Measurements from ENCODE around the gene SEMA5A. TPM values are rescaled to one million over a fixed set of nuclear protein-coding genes. Genes with fewer than 3 reads are reported as not detected.

The SEMA5A gene
- polyA plus RNA-seq (2013, experiment 1 of 2) = 4.1 TPM
- polyA plus RNA-seq (2013, experiment 2 of 2) = 4.3 TPM

GRCh38 chr5:9545992-9546851 lies at the start of gene SEMA5A:
SEMA5A (minus strand) TSS chr5:9546075; CDS start chr5:9379946, 166,129 bp downstream.
- WGBS (ENCODE audit: extremely low coverage, insufficient coverage, low lambda C conversion rate) = no CpG with 5 or more reads among the region's 84 CpGs
- no peaks in the 10 kb centered on the region for H3K4me1 ChIP-seq (ENCODE audit: control insufficient read depth, low read depth, low read length)
- peaks cover 3% of the 10 kb centered on the region for H3K36me3 ChIP-seq (ENCODE audit: control insufficient read depth, insufficient read depth, low read length)
- peaks cover 36% of the 10 kb centered on the region for H3K79me2 ChIP-seq (ENCODE audit: control insufficient read depth, insufficient read depth, low read length)
- H2BK120ac ChIP-seq (ENCODE audit: low read depth, low read length) = no peak within 1 kb of the TSS
- H2BK15ac ChIP-seq (replicated peaks; ENCODE audit: low read depth) = no peak within 1 kb of the TSS
- H3K4ac ChIP-seq (ENCODE audit: low read depth, low read length) = peak within 1 kb of the TSS; percentile 65
- peak within 1 kb of the TSS; percentile 89 for H3K9ac ChIP-seq (ENCODE audit: low read length)
- H2AK5ac ChIP-seq (ENCODE audit: low read length) = no peak within 1 kb of the TSS
- peak within 1 kb of the TSS; percentile 35 for H2BK5ac ChIP-seq (ENCODE audit: low read length)
- peak within 1 kb of the TSS; percentile 84 for H3K4me3 ChIP-seq (ENCODE audit: low read length)
- H3K27me3 ChIP-seq (ENCODE audit: insufficient read depth, low read length, poor library complexity) = no peaks in the 10 kb centered on the region
- peak within 1 kb of the TSS; percentile 93 for H3K56ac ChIP-seq (ENCODE audit: low read length)
- peak within 1 kb of the TSS; percentile 74 for H3K23ac ChIP-seq (ENCODE audit: low read length)
- peak within 1 kb of the TSS; percentile 78 for H4K8ac ChIP-seq (ENCODE audit: low read depth, low read length)
- H3K79me1 ChIP-seq (ENCODE audit: low read length) = peaks cover 5% of the 10 kb centered on the region
- H4K5ac ChIP-seq (ENCODE audit: low read length) = no peak within 1 kb of the TSS
- peak within 1 kb of the TSS; percentile 75 for H3K4me2 ChIP-seq (ENCODE audit: low read length)
- H3K18ac ChIP-seq (ENCODE audit: low read length) = peak within 1 kb of the TSS; percentile 91
- DNase-seq = peak; percentile 80
- peak within 1 kb of the TSS; percentile 58 for H3K27ac ChIP-seq (ENCODE audit: low read depth, low read length)

GRCh38 chr5:9594913-9595312 lies 49.0 kb upstream of the SEMA5A start:
- Histone ChIP-seq H3K4me2 (ENCODE audit: low read length) (no peak overlapping the region), H3K9ac (ENCODE audit: low read length) (no peak overlapping the region), H4K5ac (ENCODE audit: low read length) (no peak overlapping the region), H4K8ac (ENCODE audit: low read depth, low read length) (no peak overlapping the region), H3K4ac (ENCODE audit: low read depth, low read length) (no peak overlapping the region), H3K4me3 (ENCODE audit: low read length) (no peak overlapping the region), H3K23ac (ENCODE audit: low read length) (no peak overlapping the region), H2BK15ac (replicated peaks; ENCODE audit: low read depth) (no peak overlapping the region), H3K79me1 (ENCODE audit: low read length) (no peaks in the 10 kb centered on the region), H3K18ac (ENCODE audit: low read length) (no peak overlapping the region), H3K27me3 (ENCODE audit: insufficient read depth, low read length, poor library complexity) (no peaks in the 10 kb centered on the region), H3K4me1 (ENCODE audit: control insufficient read depth, low read depth, low read length) (peaks cover 10% of the 10 kb centered on the region), H3K27ac (ENCODE audit: low read depth, low read length) (no peak overlapping the region), H2BK5ac (ENCODE audit: low read length) (no peak overlapping the region), H3K56ac (ENCODE audit: low read length) (no peak overlapping the region), H3K36me3 (ENCODE audit: control insufficient read depth, insufficient read depth, low read length) (no peaks in the 10 kb centered on the region), H2BK120ac (ENCODE audit: low read depth, low read length) (no peak overlapping the region), H2AK5ac (ENCODE audit: low read length) (no peak overlapping the region), H3K79me2 (ENCODE audit: control insufficient read depth, insufficient read depth, low read length) (no peaks in the 10 kb centered on the region)
- DNase-seq = no peak

- no peak overlapping the region for H3K18ac ChIP-seq (ENCODE audit: low read length)
- H4K8ac ChIP-seq (ENCODE audit: low read depth, low read length) = no peak overlapping the region
- no peaks in the 10 kb centered on the region for H3K79me2 ChIP-seq (ENCODE audit: control insufficient read depth, insufficient read depth, low read length)
- H3K56ac ChIP-seq (ENCODE audit: low read length) = no peak overlapping the region
- no peaks in the 10 kb centered on the region for H3K4me1 ChIP-seq (ENCODE audit: control insufficient read depth, low read depth, low read length)
- H3K27me3 ChIP-seq (ENCODE audit: insufficient read depth, low read length, poor library complexity) = no peaks in the 10 kb centered on the region
- no peak overlapping the region for H3K23ac ChIP-seq (ENCODE audit: low read length)
- no peak overlapping the region for H3K27ac ChIP-seq (ENCODE audit: low read depth, low read length)
- no peak overlapping the region for H4K5ac ChIP-seq (ENCODE audit: low read length)
- H3K4me3 ChIP-seq (ENCODE audit: low read length) = no peak overlapping the region
- no peak overlapping the region for H3K4me2 ChIP-seq (ENCODE audit: low read length)
- H3K79me1 ChIP-seq (ENCODE audit: low read length) = no peaks in the 10 kb centered on the region
- H3K36me3 ChIP-seq (ENCODE audit: control insufficient read depth, insufficient read depth, low read length) = no peaks in the 10 kb centered on the region
- no peak overlapping the region for H2AK5ac ChIP-seq (ENCODE audit: low read length)
- no peak overlapping the region for H2BK5ac ChIP-seq (ENCODE audit: low read length)
- no peak overlapping the region for H2BK15ac ChIP-seq (replicated peaks; ENCODE audit: low read depth)
- H3K4ac ChIP-seq (ENCODE audit: low read depth, low read length) = no peak overlapping the region
- no peak overlapping the region for H2BK120ac ChIP-seq (ENCODE audit: low read depth, low read length)
- DNase-seq = no peak
- no peak overlapping the region for H3K9ac ChIP-seq (ENCODE audit: low read length)
- no CpG with 5 or more reads among the region's 7 CpGs for WGBS (ENCODE audit: extremely low coverage, insufficient coverage, low lambda C conversion rate)
These were observed 43.4 kb upstream of the SEMA5A start for GRCh38 chr5:9589049-9589835.

GRCh38 chr5:9588254-9588653 lies 42.4 kb upstream of the SEMA5A start:
- no peak overlapping the region for H2BK5ac ChIP-seq (ENCODE audit: low read length)
- H3K79me1 ChIP-seq (ENCODE audit: low read length) = no peaks in the 10 kb centered on the region
- no peak overlapping the region for H3K4me3 ChIP-seq (ENCODE audit: low read length)
- H3K27me3 ChIP-seq (ENCODE audit: insufficient read depth, low read length, poor library complexity) = no peaks in the 10 kb centered on the region
- no peak overlapping the region for H2AK5ac ChIP-seq (ENCODE audit: low read length)
- no peak overlapping the region for H4K8ac ChIP-seq (ENCODE audit: low read depth, low read length)
- no peaks in the 10 kb centered on the region for H3K79me2 ChIP-seq (ENCODE audit: control insufficient read depth, insufficient read depth, low read length)
- no peak overlapping the region for H3K23ac ChIP-seq (ENCODE audit: low read length)
- H2BK15ac ChIP-seq (replicated peaks; ENCODE audit: low read depth) = no peak overlapping the region
- WGBS (ENCODE audit: extremely low coverage, insufficient coverage, low lambda C conversion rate) = no CpG with 5 or more reads among the region's 6 CpGs
- H3K4me2 ChIP-seq (ENCODE audit: low read length) = no peak overlapping the region
- H3K4ac ChIP-seq (ENCODE audit: low read depth, low read length) = no peak overlapping the region
- H2BK120ac ChIP-seq (ENCODE audit: low read depth, low read length) = no peak overlapping the region
- no peak overlapping the region for H3K27ac ChIP-seq (ENCODE audit: low read depth, low read length)
- DNase-seq = no peak
- H3K9ac ChIP-seq (ENCODE audit: low read length) = no peak overlapping the region
- H3K56ac ChIP-seq (ENCODE audit: low read length) = no peak overlapping the region
- no peaks in the 10 kb centered on the region for H3K36me3 ChIP-seq (ENCODE audit: control insufficient read depth, insufficient read depth, low read length)
- H3K18ac ChIP-seq (ENCODE audit: low read length) = no peak overlapping the region
- no peaks in the 10 kb centered on the region for H3K4me1 ChIP-seq (ENCODE audit: control insufficient read depth, low read depth, low read length)
- no peak overlapping the region for H4K5ac ChIP-seq (ENCODE audit: low read length)

- H3K27me3 ChIP-seq (ENCODE audit: insufficient read depth, low read length, poor library complexity) = no peaks in the 10 kb centered on the region
- DNase-seq = no peak
- no peak overlapping the region for H3K4me3 ChIP-seq (ENCODE audit: low read length)
These were observed 41.3 kb upstream of the SEMA5A start for GRCh38 chr5:9587135-9587534.

More at GRCh38 chr5:9587135-9587534, 41.3 kb upstream of the SEMA5A start:
- no peak overlapping the region for H3K23ac ChIP-seq (ENCODE audit: low read length)
- H2BK120ac ChIP-seq (ENCODE audit: low read depth, low read length) = no peak overlapping the region
- no peak overlapping the region for H3K27ac ChIP-seq (ENCODE audit: low read depth, low read length)
- no peak overlapping the region for H2BK5ac ChIP-seq (ENCODE audit: low read length)
- H4K5ac ChIP-seq (ENCODE audit: low read length) = no peak overlapping the region
- no peak overlapping the region for H2BK15ac ChIP-seq (replicated peaks; ENCODE audit: low read depth)
- H3K4me2 ChIP-seq (ENCODE audit: low read length) = no peak overlapping the region
- H2AK5ac ChIP-seq (ENCODE audit: low read length) = no peak overlapping the region
- H3K56ac ChIP-seq (ENCODE audit: low read length) = no peak overlapping the region
- no peaks in the 10 kb centered on the region for H3K4me1 ChIP-seq (ENCODE audit: control insufficient read depth, low read depth, low read length)
- H3K36me3 ChIP-seq (ENCODE audit: control insufficient read depth, insufficient read depth, low read length) = no peaks in the 10 kb centered on the region
- H3K79me2 ChIP-seq (ENCODE audit: control insufficient read depth, insufficient read depth, low read length) = no peaks in the 10 kb centered on the region
- no peak overlapping the region for H4K8ac ChIP-seq (ENCODE audit: low read depth, low read length)
- H3K4ac ChIP-seq (ENCODE audit: low read depth, low read length) = no peak overlapping the region
- H3K79me1 ChIP-seq (ENCODE audit: low read length) = no peaks in the 10 kb centered on the region
- no peak overlapping the region for H3K18ac ChIP-seq (ENCODE audit: low read length)
- no peak overlapping the region for H3K9ac ChIP-seq (ENCODE audit: low read length)
